ENCODE measurements around the gene FIS1. TPM values are rescaled to one million over a fixed set of nuclear protein-coding genes. Genes with fewer than 3 reads are reported as not detected.
"Not testable (repeated sequence)": the region's sequence is repeated elsewhere in the genome, so short reads cannot be mapped to it uniquely, and the experiment has no call there.

Gene FIS1
- total RNA-seq, 4 donors from 2014 or later, result 143 to 289 (median 231) TPM

DNA sequence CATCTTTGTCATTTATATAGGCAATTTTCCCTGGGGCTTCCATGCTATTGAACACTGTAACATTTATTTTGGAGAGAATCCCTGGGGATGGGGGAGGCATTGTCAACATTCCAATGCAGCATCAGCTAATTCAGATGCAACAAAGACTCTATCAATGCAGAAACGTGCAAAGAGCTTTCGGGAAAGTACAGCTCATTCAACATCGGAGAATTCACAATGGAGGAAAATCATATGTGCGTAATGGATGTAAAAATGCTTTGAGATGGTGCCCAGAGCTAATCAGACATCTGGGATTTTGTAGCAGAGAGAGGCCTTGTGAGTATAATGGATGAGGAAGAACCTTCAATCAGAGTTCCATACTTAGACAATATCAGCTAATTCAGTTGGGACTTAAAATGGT is 28.3 kb upstream of the FIS1 start:
- DNase-seq, result no peak
- no peak overlapping the region for H3K4me3 ChIP-seq
- H3K27me3 ChIP-seq, result no peaks in the 10 kb centered on the region
- H3K27ac ChIP-seq, result no peak overlapping the region
- no peak for TF ChIP-seq POLR2A (IDR thresholded peaks at IDR 0.05)
- TF ChIP-seq, protein P1, sequence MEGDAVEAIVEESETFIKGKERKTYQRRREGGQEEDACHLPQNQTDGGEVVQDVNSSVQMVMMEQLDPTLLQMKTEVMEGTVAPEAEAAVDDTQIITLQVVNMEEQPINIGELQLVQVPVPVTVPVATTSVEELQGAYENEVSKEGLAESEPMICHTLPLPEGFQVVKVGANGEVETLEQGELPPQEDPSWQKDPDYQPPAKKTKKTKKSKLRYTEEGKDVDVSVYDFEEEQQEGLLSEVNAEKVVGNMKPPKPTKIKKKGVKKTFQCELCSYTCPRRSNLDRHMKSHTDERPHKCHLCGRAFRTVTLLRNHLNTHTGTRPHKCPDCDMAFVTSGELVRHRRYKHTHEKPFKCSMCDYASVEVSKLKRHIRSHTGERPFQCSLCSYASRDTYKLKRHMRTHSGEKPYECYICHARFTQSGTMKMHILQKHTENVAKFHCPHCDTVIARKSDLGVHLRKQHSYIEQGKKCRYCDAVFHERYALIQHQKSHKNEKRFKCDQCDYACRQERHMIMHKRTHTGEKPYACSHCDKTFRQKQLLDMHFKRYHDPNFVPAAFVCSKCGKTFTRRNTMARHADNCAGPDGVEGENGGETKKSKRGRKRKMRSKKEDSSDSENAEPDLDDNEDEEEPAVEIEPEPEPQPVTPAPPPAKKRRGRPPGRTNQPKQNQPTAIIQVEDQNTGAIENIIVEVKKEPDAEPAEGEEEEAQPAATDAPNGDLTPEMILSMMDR (IDR thresholded peaks at IDR 0.05), result no peak
- H3K9me3 ChIP-seq, result no peaks in the 10 kb centered on the region
- H3K36me3 ChIP-seq, result no peaks in the 10 kb centered on the region
- no peaks in the 10 kb centered on the region for H3K4me1 ChIP-seq

DNA sequence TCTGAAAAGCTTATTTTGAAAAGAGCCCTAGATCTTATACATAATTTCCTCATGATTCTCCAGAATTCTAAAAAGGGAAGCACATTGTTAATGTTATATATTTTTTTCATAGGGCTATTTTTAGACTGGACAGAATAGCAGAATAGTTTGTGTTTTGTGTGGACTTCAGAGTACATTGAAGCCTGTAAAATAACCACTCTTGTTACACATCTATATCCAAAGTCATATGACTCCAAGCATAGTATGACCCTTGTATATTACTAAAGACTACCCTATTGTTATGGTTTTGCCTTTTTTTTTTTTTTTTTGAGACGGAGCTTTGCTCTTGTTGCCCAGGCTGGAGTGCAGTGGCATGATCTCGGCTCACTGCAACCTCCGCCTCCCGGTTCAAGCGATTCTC is 26.1 kb upstream of the FIS1 start:
- no peak for DNase-seq
- Histone ChIP-seq H3K27ac (no peak overlapping the region), H3K27me3 (no peaks in the 10 kb centered on the region), H3K4me1 (no peaks in the 10 kb centered on the region), H3K4me3 (no peak overlapping the region), H3K9me3 (no peaks in the 10 kb centered on the region), H3K36me3 (no peaks in the 10 kb centered on the region)
- TF ChIP-seq, protein P1 (IDR thresholded peaks at IDR 0.05), result no peak
- no peak for TF ChIP-seq POLR2A (IDR thresholded peaks at IDR 0.05)

DNA sequence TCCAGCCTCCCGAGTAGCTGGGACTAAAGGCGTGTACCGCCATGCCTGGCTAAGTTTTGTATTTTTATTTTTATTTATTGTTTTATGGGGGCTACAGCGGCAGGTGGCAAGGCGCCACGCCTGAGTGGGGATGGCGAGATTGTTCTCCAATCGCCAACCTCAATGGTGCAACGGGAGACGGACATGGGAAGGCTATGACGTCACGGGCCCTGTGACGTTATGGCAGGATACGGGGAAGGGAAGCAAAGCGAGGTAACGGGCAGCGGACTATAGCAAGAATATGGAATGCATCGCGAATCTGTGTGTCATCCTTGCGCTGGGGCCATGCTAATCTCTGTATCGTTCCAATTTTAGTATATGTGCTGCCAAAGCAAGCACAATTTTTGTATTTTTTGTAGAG is 24.8 kb upstream of the FIS1 start:
- Histone ChIP-seq H3K36me3 (no peaks in the 10 kb centered on the region), H3K4me3 (no peak overlapping the region), H3K27me3 (no peaks in the 10 kb centered on the region), H3K27ac (no peak overlapping the region), H3K9me3 (no peaks in the 10 kb centered on the region), H3K4me1 (no peaks in the 10 kb centered on the region)
- no peak for DNase-seq
- TF ChIP-seq, protein P1 (IDR thresholded peaks at IDR 0.05), result no peak
- TF ChIP-seq POLR2A (IDR thresholded peaks at IDR 0.05), result no peak

DNA sequence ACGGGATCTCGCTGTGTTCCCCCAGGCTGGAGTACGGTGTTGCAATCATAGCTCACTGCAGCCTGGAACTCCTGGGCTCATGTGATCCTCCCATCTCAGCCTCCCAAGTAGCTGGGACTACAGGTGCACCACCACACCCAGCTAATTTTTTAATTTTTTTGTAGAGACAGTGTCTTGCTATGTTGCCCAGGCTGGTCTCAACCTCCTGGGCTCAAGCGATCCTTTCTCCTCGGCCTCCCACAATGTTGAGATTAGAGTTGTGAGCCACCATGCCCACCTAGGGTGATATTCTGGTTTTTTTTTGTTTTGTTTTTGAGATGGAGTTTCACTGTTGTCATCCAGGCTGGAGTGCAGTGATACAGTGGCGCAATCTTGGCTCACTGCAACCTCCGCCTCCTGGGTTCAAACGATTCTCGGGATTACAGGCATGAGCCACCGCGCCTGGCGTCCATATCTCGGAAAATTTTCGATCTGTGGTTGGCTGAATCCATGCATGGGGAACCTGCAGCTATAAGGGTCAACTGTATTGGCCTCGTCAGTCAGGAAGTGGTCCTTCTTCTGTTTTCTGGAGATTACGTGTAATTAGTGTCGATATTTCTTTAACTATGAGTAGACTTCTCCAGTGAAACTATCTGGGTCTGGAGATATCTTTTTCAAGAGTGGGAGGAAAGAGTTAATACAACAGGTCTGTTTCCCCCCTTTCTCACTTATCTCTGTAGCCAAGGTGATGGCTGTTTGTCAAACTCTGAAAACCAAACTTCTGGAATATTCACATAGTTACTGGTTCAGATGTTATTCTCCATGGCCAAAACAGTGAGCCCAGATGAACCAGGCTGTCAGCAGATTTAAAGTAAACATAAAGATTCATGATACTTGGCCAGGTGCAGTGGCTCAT is 21.0 kb upstream of the FIS1 start:
- Histone ChIP-seq H3K4me1 (no peaks in the 10 kb centered on the region), H3K27ac (no peak overlapping the region), H3K9me3 (no peaks in the 10 kb centered on the region), H3K36me3 (no peaks in the 10 kb centered on the region), H3K27me3 (no peaks in the 10 kb centered on the region), H3K4me3 (no peak overlapping the region)
- TF ChIP-seq POLR2A (IDR thresholded peaks at IDR 0.05), result no peak
- TF ChIP-seq, protein P1 (IDR thresholded peaks at IDR 0.05), result no peak
- no peak for DNase-seq

DNA sequence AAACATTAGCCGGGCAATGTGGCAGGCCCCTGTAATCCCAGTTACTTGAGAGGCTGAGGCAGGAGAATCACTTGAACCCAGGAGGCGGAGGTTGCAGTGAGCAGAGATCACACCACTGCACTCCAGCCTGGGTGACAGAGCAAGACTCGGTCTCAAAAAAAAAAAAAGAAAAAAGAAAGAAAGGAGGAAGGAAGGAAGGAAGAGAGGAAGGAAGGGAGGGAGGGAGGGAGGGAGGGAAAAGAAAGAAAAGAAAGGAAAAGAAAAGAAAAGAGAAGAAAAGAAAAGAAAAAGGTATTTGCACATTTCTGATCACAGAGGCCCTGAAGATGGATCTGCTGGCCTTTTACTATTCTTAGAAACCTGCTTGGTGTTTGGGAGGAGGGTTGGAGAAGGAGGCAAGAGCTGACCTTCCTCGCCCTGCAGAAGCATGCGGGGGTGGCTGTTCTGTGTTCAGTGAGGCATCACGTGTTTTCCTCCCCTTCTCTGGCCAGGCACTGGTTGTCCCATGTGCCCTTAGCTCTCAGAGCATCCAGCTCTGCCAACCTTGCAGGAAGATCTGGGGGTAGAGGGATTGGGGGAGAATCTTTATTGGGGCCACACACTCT is 19.3 kb upstream of the FIS1 start:
- not testable (repeated sequence) for H3K27ac ChIP-seq, H3K27me3 ChIP-seq, H3K4me1 ChIP-seq, H3K9me3 ChIP-seq, H3K36me3 ChIP-seq, H3K4me3 ChIP-seq, DNase-seq

DNA sequence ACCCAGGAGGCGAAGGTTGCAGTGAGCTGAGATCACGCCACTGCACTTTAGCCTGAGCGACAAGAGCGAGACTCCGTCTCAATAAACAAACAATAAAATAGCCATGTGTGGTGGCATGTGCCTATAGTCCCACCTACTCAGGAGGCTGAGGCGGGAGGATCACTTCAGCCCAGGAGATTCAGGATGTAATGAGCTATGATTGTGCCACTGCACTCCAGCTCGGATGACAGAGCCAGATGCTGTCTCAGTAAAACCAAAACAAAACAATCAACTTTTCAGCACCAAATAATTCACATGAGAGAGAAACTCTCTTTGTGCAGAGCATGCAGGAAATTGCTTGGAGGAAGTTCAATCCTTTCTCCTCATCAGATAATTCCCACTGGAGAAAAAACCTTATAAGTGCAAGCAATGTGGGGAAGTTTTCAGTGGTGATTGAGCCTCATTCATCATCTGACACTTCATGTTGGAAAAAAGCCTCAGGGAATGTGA is 13.4 kb upstream of the FIS1 start:
- TF ChIP-seq, protein P1 (IDR thresholded peaks at IDR 0.05), result no peak
- TF ChIP-seq POLR2A (IDR thresholded peaks at IDR 0.05), result no peak
- Histone ChIP-seq H3K4me3 (no peak overlapping the region), H3K27ac (peak overlapping the region in 2 of 4 donors; percentile 34 to 63), H3K36me3 (no peaks in the 10 kb centered on the region), H3K9me3 (no peaks in the 10 kb centered on the region), H3K27me3 (no peaks in the 10 kb centered on the region), H3K4me1 (no peaks in the 10 kb centered on the region)
- DNase-seq, result peak in 1 of 3 donors; percentile 56

Measured in Peyer's patch (tissue), 4 donors.